ENCODE measurements around the gene TNN.
"Not testable (repeated sequence)": the region's sequence is repeated elsewhere in the genome, so short reads cannot be mapped to it uniquely, and the experiment has no call there.

TNN gene

DNA sequence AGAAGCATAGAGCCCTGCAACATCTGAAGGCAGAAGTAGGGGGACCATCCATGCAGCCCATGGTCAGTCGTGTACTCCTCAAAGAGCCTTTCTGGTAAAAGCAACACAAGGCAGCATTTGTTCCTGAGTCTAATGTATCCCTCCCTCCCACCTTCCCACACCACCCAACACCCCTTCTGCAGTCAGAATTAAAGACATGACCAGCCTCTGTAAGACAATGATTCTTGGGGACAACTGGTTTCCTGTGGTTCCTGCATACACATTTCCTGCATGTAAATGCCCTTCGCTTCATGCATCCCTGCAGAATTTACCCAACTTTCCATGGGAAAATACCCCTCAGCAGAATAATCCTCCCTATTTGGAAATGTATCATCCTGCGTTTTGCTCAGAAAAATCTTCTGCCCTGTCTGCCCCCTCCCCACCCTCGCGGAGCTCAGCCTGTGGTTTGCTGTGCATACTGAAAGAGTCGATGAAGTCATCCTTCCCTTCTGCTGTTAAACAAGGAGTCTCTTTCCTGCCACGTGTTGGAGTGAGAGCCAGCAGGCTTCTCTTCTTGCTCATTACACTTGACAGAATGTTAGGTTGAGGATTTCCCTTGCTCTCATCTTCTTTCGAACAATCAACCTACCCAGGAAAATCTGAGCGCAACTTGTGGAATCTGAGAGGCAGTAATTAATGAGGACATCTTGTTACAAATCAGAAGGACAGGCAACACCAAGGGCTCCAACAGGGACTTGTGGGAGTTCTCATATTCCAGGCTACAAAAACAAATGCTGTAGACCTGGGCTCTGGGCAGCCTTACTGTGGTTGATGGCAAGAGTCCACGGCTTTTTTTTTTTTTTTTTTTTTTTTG lies 4.7 kb downstream of the TNN start:
- no peak for DNase-seq

GRCh38 chr1:175073061-175073460 lies 5.4 kb downstream of the TNN start:
- DNase-seq, result no peak

DNA sequence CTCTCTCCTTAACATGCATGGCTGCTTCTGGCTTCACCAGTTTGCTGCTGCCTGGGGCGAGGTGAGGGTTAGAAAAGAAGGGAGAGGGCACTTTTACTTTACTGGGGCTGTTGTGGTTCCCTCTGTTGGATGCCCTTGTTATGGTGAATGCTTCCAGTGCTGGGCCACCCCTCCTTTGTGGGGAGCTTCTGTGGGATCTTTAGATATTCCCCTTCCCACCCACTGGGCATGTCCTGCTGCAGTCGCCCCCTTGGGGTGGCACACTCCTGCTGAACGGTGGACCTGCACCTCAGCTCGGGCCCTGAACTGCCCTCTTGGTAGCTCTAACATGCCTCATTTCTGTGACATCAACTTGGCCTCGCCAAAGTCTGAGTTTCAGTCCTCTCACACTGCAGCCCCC lies 6.0 kb downstream of the TNN start:
- DNase-seq, result no peak

DNA sequence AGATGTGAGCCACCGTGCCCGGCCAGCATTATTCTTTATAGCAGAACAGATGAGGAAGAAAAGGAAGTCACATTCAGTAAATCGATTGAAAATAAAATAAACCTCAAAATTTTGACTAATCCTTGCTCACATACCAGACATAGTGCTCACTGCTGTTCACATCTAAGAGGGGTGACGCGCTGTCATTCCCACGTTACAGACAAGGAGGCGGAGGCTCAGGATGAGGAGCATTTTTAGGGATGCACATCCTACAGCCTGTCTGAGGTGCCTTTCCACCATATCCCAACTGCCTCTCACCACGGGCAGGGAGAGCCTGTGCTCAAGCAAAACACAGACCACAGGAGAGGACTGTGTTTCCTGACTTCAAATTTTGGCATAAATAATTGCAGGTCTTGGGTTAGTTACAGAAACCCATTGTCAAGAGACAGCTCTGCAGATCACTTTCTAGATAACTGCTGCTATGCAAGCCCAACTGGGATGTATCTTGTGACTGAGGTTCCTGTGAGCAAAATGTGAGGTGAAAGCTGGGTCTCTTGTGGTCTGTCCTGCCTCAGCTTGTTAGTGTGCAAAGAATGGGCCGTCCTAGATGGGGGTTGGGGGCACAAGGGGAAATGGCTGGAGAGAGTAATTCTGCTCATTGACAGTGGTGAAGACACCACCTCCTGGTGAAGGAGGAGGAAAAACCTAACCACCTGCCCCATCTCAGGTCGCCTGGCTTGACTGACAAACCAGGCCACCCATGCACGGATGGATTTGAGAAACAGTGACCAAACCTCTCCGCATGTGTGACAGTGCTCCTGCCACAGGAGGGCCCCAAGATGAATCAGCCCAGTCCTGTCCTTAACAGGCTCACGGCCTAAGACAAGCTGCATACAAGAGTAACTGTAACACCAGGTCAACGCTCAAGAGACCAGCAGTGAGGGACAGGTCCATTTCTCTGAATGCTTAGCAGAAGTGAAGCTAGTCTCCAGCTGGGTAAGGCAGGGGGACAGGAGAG lies 8.2 kb downstream of the TNN start:
- DNase-seq, result no peak

GRCh38 chr1:175077356-175078030 lies 9.9 kb downstream of the TNN start:
- no peak for DNase-seq

GRCh38 chr1:175078629-175079028 lies 11.0 kb downstream of the TNN start:
- no peak for DNase-seq

- no peak for DNase-seq
Observed at GRCh38 chr1:175079338-175079737, 11.7 kb downstream of the TNN start.

DNA sequence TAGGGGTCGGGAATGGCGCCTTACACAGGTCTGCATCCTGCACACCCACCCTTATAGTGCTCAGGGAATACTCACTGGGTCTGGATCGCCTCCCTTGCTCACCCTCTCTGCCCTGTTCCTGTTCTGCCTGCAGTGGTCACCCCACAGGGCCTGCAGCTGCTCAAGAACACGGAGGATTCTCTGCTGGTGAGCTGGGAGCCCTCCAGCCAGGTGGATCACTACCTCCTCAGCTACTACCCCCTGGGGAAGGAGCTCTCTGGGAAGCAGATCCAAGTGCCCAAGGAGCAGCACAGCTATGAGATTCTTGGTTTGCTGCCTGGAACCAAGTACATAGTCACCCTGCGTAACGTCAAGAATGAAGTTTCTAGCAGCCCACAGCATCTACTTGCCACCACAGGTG lies 12.4 kb downstream of the TNN start:
- no peak for DNase-seq

DNA sequence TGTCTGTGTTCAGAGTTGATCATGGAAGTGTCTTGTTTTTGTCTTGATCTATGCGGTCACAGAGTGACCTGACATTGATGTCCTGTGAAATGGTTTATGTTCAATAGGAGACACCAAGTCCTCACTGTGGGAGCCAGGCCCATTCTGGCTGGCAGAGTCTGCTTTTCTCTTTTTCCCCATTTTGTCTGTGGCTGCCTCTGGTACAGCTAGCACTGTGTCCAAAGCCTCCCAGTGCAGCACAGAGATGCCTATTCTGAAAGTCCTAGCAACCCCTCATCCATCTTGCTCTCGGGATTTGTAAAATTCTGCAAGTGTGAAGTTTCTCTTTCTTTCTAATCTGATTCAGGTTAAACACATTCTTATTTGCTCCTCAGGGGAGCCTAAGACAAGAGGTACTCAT lies 14.3 kb downstream of the TNN start:
- DNase-seq, result no peak

GRCh38 chr1:175088525-175088951 lies 20.9 kb downstream of the TNN start:
- DNase-seq, result no peak

- no peak for DNase-seq
Observed at GRCh38 chr1:175089136-175089718, 21.6 kb downstream of the TNN start.

- no peak for DNase-seq
Observed at GRCh38 chr1:175090780-175091179, 23.1 kb downstream of the TNN start.

DNA sequence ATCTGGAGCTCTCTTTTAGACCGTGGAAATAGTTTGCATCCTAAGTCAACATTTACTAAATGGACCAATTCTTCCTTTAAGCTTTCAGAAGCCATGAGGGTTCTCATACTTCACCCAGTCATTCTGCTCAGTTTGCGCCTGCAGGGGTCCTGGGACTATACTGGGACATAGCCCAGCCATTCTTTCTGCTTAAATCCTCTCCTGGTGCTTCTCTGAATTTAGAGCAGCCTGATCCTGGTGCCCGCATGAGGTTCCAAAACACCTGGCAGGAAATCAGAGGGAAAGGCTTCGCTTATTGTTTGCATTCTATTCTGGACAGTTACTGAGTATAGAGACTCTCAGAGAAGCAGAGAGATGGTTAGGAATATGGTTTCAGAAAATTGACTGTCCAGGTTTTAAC lies 27.0 kb downstream of the TNN start:
- no peak for DNase-seq

GRCh38 chr1:175095069-175095468 lies 27.4 kb downstream of the TNN start:
- DNase-seq, result no peak

DNA sequence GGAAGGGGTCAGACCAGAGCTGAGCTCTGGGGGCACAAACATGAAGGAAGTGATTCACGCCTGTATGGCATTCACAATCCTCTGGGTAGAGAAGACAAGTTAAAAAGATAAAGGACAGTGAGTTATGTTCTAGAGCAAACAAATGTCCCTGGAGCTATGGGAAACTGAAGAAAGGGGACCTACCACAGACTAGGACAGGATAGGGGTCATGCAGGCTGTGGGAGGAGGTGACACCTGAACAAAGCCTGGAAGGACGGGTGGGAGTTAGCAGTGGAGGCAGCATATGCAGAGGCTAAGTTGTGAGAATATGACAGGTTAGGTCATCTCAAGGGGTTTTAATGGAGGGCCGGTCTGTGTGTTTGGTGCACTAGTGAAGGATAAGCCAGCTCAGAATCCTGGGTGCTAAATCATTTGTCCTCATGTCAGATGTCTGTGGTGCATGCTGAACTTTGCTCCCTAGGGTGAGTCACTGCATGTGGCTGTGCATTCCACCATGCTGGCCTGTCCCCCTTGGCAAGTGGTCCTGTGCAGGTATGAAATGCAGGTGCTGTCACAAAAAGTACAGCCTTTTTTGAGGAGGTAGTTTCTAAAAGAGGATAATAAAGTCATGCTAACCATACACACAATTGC lies 28.5 kb downstream of the TNN start:
- DNase-seq, result no peak

- no peak for DNase-seq
Observed at GRCh38 chr1:175097361-175097760, 29.7 kb downstream of the TNN start.

GRCh38 chr1:175099916-175100315 lies 32.3 kb downstream of the TNN start:
- no peak for DNase-seq

DNA sequence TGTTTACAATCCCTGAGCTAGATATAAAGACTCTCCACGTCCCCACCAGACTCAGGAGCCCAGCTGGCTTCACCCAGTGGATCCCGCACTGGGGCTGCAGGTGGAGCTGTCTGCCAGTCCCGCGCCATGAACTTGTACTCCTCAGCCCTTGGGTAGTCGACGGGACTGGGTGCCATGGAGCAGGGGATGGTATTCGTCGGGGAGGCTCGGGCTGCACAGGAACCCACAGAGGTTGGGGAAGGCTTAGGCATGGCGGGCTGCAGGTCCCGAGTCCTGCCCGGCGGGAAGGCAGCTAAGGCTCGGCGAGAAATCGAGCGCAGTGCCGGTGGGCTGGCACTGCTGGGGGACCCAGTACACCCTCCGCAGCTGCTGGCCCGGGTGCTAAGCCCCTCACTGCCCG lies 34.5 kb downstream of the TNN start:
- DNase-seq, result not testable (repeated sequence)

GRCh38 chr1:175106536-175106935 lies 38.9 kb downstream of the TNN start:
- not testable (repeated sequence) for DNase-seq

- not testable (repeated sequence) for DNase-seq
Observed at GRCh38 chr1:175108331-175108820, 40.7 kb downstream of the TNN start.

- DNase-seq, result no peak
Observed at GRCh38 chr1:175114996-175115395, 47.4 kb downstream of the TNN start.

GRCh38 chr1:175116210-175116798 lies 48.7 kb downstream of the TNN start:
- DNase-seq, result no peak
